ENCODE data around the gene NTN1.

- TF ChIP-seq HMGXB4 (CRISPR knock-in tag; IDR thresholded peaks at IDR 0.05; ENCODE audit: borderline replicate concordance in 1 of 2, low read depth in 1 of 2): no peak
- no peak for TF ChIP-seq ZNF124 (CRISPR knock-in tag; IDR thresholded peaks at IDR 0.05)
- TF ChIP-seq SIN3A (IDR thresholded peaks at IDR 0.05; ENCODE audit: borderline replicate concordance, low read depth, low read length): no peak
- TF ChIP-seq ZBTB44 (CRISPR knock-in tag; IDR thresholded peaks at IDR 0.05): no peak
- TF ChIP-seq CHD2 (IDR thresholded peaks at IDR 0.05; ENCODE audit: low read depth, low read length): no peak
- TF ChIP-seq RERE (CRISPR knock-in tag; IDR thresholded peaks at IDR 0.05; ENCODE audit: low read depth): no peak
- no peak for TF ChIP-seq POLR2A (IDR thresholded peaks at IDR 0.05; ENCODE audit: insufficient read depth in 1 of 2, low read depth in 2 of 2, low read length in 2 of 2)
- TF ChIP-seq MXI1 (IDR thresholded peaks at IDR 0.05; ENCODE audit: borderline replicate concordance, low read depth, low read length): no peak
- no peak for TF ChIP-seq HDAC6 (IDR thresholded peaks at IDR 0.05; ENCODE audit: low read depth, low read length)
Observed at GRCh38 chr17:9095390-9095789, 74.1 kb downstream of the NTN1 start.

Measured in HepG2 (cell line).